HG02571 (cell line): ENCODE measurements around the gene GJA3.

Source experiments
- ATAC-seq: cut with Tn5 transposase; IDR thresholded peaks from one replicate; pipeline ENCODE4 v1.9.1; 2021; ENCODE audit warnings: mild to moderate bottlenecking, moderate library complexity; ENCODE audit not compliant: unreplicated experiment

Gene GJA3

DNA sequence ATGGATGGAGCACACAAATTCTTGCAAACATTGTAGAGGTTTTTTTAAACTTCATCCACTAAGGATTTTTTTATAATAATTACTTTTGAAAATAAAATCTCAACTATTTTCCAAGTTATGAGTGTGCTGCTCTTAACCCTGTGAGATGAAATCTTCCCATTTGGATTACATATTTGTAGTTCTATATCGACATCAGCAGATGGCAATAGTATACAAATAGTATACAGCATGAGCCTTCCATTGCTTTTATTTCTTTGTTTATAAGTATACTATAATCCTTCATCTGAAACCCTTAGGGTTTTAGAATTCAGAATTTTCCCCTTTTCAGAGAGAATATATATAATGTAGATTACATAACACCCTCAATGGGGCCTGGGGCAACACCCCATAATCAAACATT, 70.5 kb downstream of the GJA3 start:
- ATAC-seq, result no peak
